ENCODE measurements around the gene NLK. TPM values are rescaled to one million over a fixed set of nuclear protein-coding genes. Genes with fewer than 3 reads are reported as not detected.
"Not testable (repeated sequence)": the region's sequence is repeated elsewhere in the genome, so short reads cannot be mapped to it uniquely, and the experiment has no call there.

Gene NLK
- total RNA-seq, 1 donor from 2014 or later, result 26.0 TPM

DNA sequence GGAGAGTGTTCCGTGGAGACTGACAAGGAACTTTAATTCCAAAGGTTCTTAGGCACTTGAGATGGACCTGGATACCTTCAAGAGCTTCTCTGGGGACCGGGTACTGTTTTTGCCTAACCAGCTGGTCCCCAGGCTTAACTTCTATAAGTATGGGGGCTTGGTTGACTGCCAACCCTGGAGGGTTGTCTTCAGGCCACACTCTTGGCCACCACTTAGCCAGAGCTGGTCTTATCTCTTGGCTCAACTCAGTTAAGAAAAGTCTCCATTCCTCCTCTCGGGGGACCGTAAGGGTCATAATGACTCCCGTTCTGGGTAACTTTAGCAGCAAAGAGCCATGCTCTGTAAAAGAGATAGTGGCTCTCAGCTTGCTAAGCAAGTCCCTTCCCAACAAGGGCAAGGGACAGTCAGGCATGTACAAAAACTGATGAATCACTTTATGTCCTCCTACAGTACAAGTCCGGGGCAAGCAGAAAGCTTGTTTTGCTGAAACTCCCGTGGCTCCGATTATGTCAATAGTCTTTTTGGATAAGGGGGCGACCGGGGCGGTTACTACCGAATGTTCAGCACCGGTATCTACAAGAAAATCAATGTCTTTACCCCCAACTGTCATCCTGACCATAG, 193.7 kb downstream of the NLK start:
- H3K9me3 Mint-ChIP-seq; H3K27me3 Mint-ChIP-seq (ENCODE audit: low read depth); H3K4me3 Mint-ChIP-seq; H3K27ac Mint-ChIP-seq (ENCODE audit: unreplicated experiment); H3K36me3 Mint-ChIP-seq (ENCODE audit: low read depth); DNase-seq (ENCODE audit: low read depth, low spot score): not testable (repeated sequence)
- H3K4me1 Mint-ChIP-seq, result peaks cover 24% of the 10 kb centered on the region

DNA sequence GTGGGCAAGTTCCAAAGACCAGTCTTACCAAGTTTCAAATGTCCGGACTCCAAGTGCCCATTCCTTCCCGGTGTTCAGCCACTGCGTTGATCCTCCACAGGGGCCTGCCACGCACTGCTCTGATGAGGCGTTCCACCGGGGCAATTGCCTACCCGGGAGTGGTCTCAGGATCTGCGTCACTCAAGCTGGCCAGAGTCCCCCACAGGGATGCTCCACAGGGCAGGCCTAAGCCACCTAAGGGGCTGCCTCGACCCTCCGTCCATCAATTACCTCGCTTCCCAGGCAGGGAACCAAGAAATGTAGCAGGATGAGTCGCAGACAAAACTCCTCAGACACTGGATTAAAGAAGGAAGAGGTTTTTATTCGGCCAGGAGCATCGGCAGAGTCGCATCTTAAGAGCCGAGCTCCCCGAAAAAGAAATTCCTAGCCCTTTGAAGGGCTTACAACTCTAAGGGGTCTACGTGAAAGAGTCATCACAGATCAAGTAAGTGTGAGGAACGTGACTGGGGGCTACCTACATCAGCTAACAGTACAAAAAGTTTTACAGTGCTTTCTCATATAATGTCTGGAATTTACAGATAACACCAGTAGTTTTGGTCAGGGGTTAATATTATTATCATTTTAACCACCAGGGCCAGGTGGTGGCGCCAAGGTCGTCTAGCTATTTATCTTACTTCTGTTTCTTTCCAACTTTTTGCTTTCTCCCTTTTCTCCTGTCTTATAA, 196.2 kb downstream of the NLK start:
- H3K9me3 Mint-ChIP-seq; H3K27ac Mint-ChIP-seq (ENCODE audit: unreplicated experiment): not testable (repeated sequence)
- peaks cover 20% of the 10 kb centered on the region for H3K4me1 Mint-ChIP-seq

DNA sequence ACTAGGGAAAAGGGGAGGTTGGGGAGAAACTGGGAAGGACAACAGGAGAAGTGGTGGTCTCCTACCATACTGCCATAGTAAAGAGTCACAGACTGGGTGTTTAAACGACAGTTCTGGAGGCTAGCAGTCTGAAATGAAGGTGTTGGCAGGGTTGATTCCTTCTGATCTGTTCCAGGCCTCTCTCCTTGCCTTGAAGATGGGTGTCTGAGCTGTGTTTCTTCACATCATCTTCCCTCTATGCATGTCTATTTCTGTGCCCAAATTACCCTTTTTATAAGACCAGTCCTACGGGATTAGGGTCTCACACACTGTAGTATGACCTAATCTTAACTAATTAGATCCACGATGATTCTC, 196.8 kb downstream of the NLK start:
- Mint-ChIP-seq H3K36me3 (ENCODE audit: low read depth) (no peaks in the 10 kb centered on the region), H3K9me3 (no peaks in the 10 kb centered on the region), H3K27ac (ENCODE audit: unreplicated experiment) (no peak overlapping the region), H3K4me3 (no peak overlapping the region), H3K27me3 (ENCODE audit: low read depth) (no peaks in the 10 kb centered on the region), H3K4me1 (peaks cover 20% of the 10 kb centered on the region)
- no peak for DNase-seq (ENCODE audit: low read depth, low spot score)
- TF ChIP-seq, protein P1, sequence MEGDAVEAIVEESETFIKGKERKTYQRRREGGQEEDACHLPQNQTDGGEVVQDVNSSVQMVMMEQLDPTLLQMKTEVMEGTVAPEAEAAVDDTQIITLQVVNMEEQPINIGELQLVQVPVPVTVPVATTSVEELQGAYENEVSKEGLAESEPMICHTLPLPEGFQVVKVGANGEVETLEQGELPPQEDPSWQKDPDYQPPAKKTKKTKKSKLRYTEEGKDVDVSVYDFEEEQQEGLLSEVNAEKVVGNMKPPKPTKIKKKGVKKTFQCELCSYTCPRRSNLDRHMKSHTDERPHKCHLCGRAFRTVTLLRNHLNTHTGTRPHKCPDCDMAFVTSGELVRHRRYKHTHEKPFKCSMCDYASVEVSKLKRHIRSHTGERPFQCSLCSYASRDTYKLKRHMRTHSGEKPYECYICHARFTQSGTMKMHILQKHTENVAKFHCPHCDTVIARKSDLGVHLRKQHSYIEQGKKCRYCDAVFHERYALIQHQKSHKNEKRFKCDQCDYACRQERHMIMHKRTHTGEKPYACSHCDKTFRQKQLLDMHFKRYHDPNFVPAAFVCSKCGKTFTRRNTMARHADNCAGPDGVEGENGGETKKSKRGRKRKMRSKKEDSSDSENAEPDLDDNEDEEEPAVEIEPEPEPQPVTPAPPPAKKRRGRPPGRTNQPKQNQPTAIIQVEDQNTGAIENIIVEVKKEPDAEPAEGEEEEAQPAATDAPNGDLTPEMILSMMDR (conservative IDR thresholded peaks at IDR 0.05), result no peak

More for the DNA sequence above, 196.2 kb downstream of the NLK start:
- DNase-seq (ENCODE audit: low read depth, low spot score); H3K36me3 Mint-ChIP-seq (ENCODE audit: low read depth); H3K27me3 Mint-ChIP-seq (ENCODE audit: low read depth); H3K4me3 Mint-ChIP-seq: not testable (repeated sequence)

DNA sequence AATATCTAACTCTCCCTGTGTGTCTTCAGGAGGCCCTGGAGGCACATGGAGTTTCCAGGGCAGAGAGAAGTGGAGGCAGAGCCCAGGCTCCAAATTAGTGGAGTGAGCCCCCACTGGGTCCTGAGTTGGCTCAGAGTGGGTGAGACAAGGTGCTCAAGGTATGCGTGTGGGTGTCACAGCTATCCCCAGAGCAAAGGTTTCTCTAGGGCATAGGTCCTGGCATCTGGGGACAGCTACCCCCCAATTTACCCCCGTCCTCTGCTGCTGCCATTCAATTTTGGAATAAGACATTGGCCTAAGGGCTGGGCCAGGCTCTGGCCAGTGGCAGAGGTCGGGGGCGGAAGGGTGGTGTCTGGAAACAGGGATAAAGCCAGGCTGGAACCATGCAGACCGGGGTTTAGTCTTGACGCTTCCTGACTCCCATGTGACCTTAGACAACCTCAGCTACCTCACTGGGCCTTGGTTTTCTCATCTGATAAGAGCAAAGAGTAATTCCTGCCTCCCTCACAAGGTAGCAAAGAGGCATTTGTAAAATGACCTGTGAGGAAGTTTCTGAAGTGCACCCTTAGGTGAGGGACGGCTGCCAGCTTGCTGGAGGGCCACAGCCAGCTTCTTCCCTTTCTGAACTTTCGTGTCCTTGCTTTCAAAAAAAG, 198.3 kb downstream of the NLK start:
- Mint-ChIP-seq H3K27me3 (ENCODE audit: low read depth) (no peaks in the 10 kb centered on the region), H3K9me3 (no peaks in the 10 kb centered on the region), H3K4me3 (no peak overlapping the region)

DNA sequence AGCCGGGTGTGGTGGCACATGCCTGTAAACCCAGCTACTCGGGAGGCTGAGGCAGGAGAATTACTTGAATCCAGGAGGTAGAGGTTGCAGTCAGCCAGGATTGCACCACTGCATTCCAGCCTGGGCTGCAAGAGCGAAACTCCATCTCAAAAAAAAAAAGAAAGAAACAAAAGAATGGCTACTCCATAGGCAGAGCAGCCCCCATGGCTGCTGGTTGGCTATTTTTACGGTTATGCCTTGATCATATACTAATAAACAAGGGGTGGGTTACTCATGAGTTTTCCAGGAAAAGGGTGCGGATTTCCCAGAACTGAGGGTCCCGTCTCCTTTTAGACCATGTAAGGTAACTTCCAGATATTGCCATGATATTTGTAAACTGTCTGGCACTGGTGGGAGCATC, 200.3 kb downstream of the NLK start:
- Mint-ChIP-seq H3K4me3 (no peak overlapping the region), H3K27ac (ENCODE audit: unreplicated experiment) (no peak overlapping the region), H3K27me3 (ENCODE audit: low read depth) (no peaks in the 10 kb centered on the region), H3K4me1 (no peaks in the 10 kb centered on the region), H3K9me3 (no peaks in the 10 kb centered on the region), H3K36me3 (ENCODE audit: low read depth) (no peaks in the 10 kb centered on the region)
- TF ChIP-seq, protein P1 (conservative IDR thresholded peaks at IDR 0.05), result no peak
- no peak for DNase-seq (ENCODE audit: low read depth, low spot score)

More for the DNA sequence above, 198.3 kb downstream of the NLK start:
- Mint-ChIP-seq H3K27ac (ENCODE audit: unreplicated experiment) (no peak overlapping the region), H3K4me1 (peaks cover 8% of the 10 kb centered on the region), H3K36me3 (ENCODE audit: low read depth) (no peaks in the 10 kb centered on the region)
- no peak for DNase-seq (ENCODE audit: low read depth, low spot score)
- TF ChIP-seq, protein P1 (conservative IDR thresholded peaks at IDR 0.05), result no peak

DNA sequence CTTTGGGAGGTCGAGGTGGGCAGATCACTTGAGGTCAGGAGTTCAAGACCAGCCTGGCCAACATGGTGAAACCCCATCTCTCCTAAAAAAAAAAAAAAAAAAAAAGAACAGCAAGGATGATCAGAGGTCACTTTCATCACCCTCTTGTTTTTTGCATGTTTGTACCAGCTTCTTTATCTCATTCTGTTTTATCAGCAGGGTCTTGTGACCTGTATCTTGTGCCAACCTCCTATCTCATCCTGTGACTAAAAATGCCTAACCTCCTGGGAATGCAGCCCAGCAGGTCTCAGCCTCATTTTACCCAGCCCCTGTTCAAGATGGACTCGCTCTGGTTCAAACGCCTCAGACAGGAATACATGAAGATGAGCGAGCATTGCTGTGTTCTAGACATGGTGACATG, 200.8 kb downstream of the NLK start:
- DNase-seq (ENCODE audit: low read depth, low spot score); H3K4me3 Mint-ChIP-seq; H3K9me3 Mint-ChIP-seq; H3K4me1 Mint-ChIP-seq; H3K27me3 Mint-ChIP-seq (ENCODE audit: low read depth); H3K27ac Mint-ChIP-seq (ENCODE audit: unreplicated experiment); H3K36me3 Mint-ChIP-seq (ENCODE audit: low read depth): not testable (repeated sequence)

DNA sequence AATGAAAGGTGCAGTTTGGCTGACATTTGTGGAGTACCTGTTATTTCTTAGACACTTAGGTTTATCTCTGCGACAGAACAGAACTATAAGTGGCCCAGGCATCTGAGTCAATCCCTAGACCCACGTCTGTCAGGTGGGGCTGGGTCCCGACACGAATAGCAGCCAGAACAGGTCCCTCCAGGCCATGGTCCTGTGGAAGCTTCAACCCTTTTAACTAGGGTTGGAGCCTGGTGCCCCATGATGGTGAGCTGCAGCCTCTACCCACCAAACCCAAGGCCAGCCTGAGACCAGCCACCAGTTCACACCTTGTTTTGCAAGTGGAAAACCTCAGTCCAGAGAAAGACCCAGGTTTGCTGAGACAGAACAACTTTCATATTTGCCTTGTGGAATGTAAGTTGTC, 202.0 kb downstream of the NLK start:
- TF ChIP-seq, protein P1 (conservative IDR thresholded peaks at IDR 0.05), result no peak
- Mint-ChIP-seq H3K9me3 (no peaks in the 10 kb centered on the region), H3K4me1 (no peaks in the 10 kb centered on the region), H3K36me3 (ENCODE audit: low read depth) (no peaks in the 10 kb centered on the region), H3K27ac (ENCODE audit: unreplicated experiment) (no peak overlapping the region), H3K4me3 (no peak overlapping the region), H3K27me3 (ENCODE audit: low read depth) (no peaks in the 10 kb centered on the region)
- no peak for DNase-seq (ENCODE audit: low read depth, low spot score)

All from neural crest cell (in vitro differentiated cells).